Prostate gland (tissue), 2 donors: Measurements from ENCODE around the gene CCDC148. TPM values are rescaled to one million over a fixed set of nuclear protein-coding genes. Genes with fewer than 3 reads are reported as not detected.

Experiments used
- DNase-seq: peaks from one replicate; pipeline ENCODE4 v3.0.0-alpha.2; 2019; ENCODE audit warnings: low spot score
- H3K27ac ChIP-seq, 2 donors: fragments of 200-600 bp; sonication (generic); 2 replicates each; pipeline ENCODE4 v1.5.1; 2017 to 2019
- H3K27me3 ChIP-seq: fragments of 200-600 bp; sonication (generic); replicated peaks from 2 replicates; pipeline ENCODE4 v1.5.1; 2019; ENCODE audit not compliant: insufficient read depth
- H3K36me3 ChIP-seq, 2 donors: fragments of 200-600 bp; sonication (generic); 1 replicate in 1 of 2; 2 replicates in 1 of 2; pipeline versions ENCODE4 v1.5.1 to v1.8.1; 2017 to 2019
- H3K4me1 ChIP-seq: fragments of 200-600 bp; sonication (generic); replicated peaks from 2 replicates; pipeline ENCODE4 v1.5.1; 2019
- H3K4me3 ChIP-seq, 2 donors: fragments of 200-600 bp; sonication (generic); 2 replicates each; pipeline ENCODE4 v1.5.1; 2017 to 2019
- H3K9me3 ChIP-seq: fragments of 200-600 bp; sonication (generic); 2 replicates; pipeline ENCODE4 v1.5.1; 2017
- CTCF ChIP-seq, 4 experiments: fragments of 200-600 bp in 2 of 4; fragments of 450-650 bp in 2 of 4; sonication (generic) in 2 of 4; IDR thresholded peaks; 1 replicate in 3 of 4; 2 replicates in 1 of 4; pipeline ENCODE4 v1.5.1; 2016 to 2019; ENCODE audit warnings: antibody characterized with exemption in 4 of 4, mild to moderate bottlenecking in 2 of 4, moderate library complexity in 2 of 4
- POLR2A ChIP-seq: fragments of 450-650 bp; IDR thresholded peaks from one replicate; pipeline ENCODE4 v1.6.1; 2016; ENCODE audit warnings: antibody characterized with exemption, mild to moderate bottlenecking
- POLR2AphosphoS5 ChIP-seq: sonication (generic); formaldehyde crosslinking; IDR thresholded peaks from one replicate; pipeline ENCODE4 v1.6.1; 2017; ENCODE audit warnings: antibody characterized with exemption
- WGBS: methylation state at CpG from one replicate; pipeline ENCODE4 v1.1.5; 2018; 5-methylcytosine and 5-hydroxymethylcytosine counted together
- intact Hi-C: fragments of 100-400 bp; cut with DNase I; formaldehyde crosslinking; loops from one replicate; pipeline ENCODE4 v1.14.2; 2022
- total RNA-seq, 2 donors: library from RNA; depleted of rRNA; stranded (reverse); fragments of >200 nt; gene quantifications; one replicate each; pipeline ENCODE4 v1.1.0, GENCODE V29; 2016

Gene CCDC148
- total RNA-seq, 2 donors from 2014 or later = 1.5 to 1.6 TPM

GRCh38 chr2:158205215-158205614, 251.3 kb downstream of the CCDC148 start:
- 32% methylated on average over 1 of the region's 1 CpG for WGBS
- Histone ChIP-seq H3K27ac (no peak overlapping the region), H3K36me3 (no peaks in the 10 kb centered on the region), H3K9me3 (no peaks in the 10 kb centered on the region), H3K4me3 (no peak overlapping the region), H3K27me3 (no peaks in the 10 kb centered on the region), H3K4me1 (no peaks in the 10 kb centered on the region)
- intact Hi-C loops = no loop called here
- DNase-seq = no peak
- TF ChIP-seq POLR2AphosphoS5 (no peak), POLR2A (no peak), CTCF (IDR thresholded peaks at IDR 0.05) (no peak)

GRCh38 chr2:158204741-158205165, 251.8 kb downstream of the CCDC148 start:
- Histone ChIP-seq H3K36me3 (no peaks in the 10 kb centered on the region), H3K27ac (no peak overlapping the region), H3K27me3 (no peaks in the 10 kb centered on the region), H3K9me3 (no peaks in the 10 kb centered on the region), H3K4me1 (no peaks in the 10 kb centered on the region), H3K4me3 (no peak overlapping the region)
- WGBS = 100% methylated on average over 1 of the region's 1 CpG
- DNase-seq = no peak
- TF ChIP-seq CTCF (IDR thresholded peaks at IDR 0.05) = no peak
- TF ChIP-seq POLR2A = no peak
- no peak for TF ChIP-seq POLR2AphosphoS5
- intact Hi-C loops = no loop called here

GRCh38 chr2:158202161-158202815, 254.3 kb downstream of the CCDC148 start:
- no peak for DNase-seq
- TF ChIP-seq CTCF (IDR thresholded peaks at IDR 0.05) (no peak), POLR2AphosphoS5 (no peak), POLR2A (no peak)
- Histone ChIP-seq H3K27me3 (no peaks in the 10 kb centered on the region), H3K4me3 (no peak overlapping the region), H3K36me3 (no peaks in the 10 kb centered on the region), H3K27ac (no peak overlapping the region), H3K4me1 (no peaks in the 10 kb centered on the region), H3K9me3 (no peaks in the 10 kb centered on the region)
- intact Hi-C loops = no loop called here
- WGBS = 52% methylated on average over 6 of the region's 6 CpGs

- no peaks in the 10 kb centered on the region for H3K4me1 ChIP-seq
- intact Hi-C loops = no loop called here
- H3K27ac ChIP-seq = no peak overlapping the region
- no peak for TF ChIP-seq POLR2A
- no peak for TF ChIP-seq CTCF (IDR thresholded peaks at IDR 0.05)
- TF ChIP-seq POLR2AphosphoS5 = no peak
- H3K27me3 ChIP-seq = no peaks in the 10 kb centered on the region
- no peaks in the 10 kb centered on the region for H3K36me3 ChIP-seq
- 90% methylated on average over 2 of the region's 2 CpGs for WGBS
- DNase-seq = no peak
- H3K4me3 ChIP-seq = no peak overlapping the region
- no peaks in the 10 kb centered on the region for H3K9me3 ChIP-seq
These were observed 256.5 kb downstream of the CCDC148 start for GRCh38 chr2:158199928-158200650.

- Histone ChIP-seq H3K36me3 (no peaks in the 10 kb centered on the region), H3K27me3 (no peaks in the 10 kb centered on the region), H3K4me3 (no peak overlapping the region), H3K9me3 (no peaks in the 10 kb centered on the region), H3K4me1 (no peaks in the 10 kb centered on the region), H3K27ac (no peak overlapping the region)
- no peak for DNase-seq
- WGBS = 72% methylated on average over 1 of the region's 1 CpG
- TF ChIP-seq POLR2AphosphoS5 (no peak), POLR2A (no peak), CTCF (IDR thresholded peaks at IDR 0.05) (no peak)
- intact Hi-C loops = no loop called here
These were observed 258.6 kb downstream of the CCDC148 start for GRCh38 chr2:158197940-158198339.
